OCI-LY7 (cell line): ENCODE results near the gene ANKRD52. TPM values are rescaled to one million over a fixed set of nuclear protein-coding genes. Genes with fewer than 3 reads are reported as not detected.

ENCODE experiments used
- Bru-seq: library from RNA; stranded (reverse); fragments of 400-500 nt; gene quantifications from one replicate; lab custom pipeline; 2021; lab: Mats Ljungman, UMichigan
- BruChase-seq, 2 experiments: library from RNA; stranded (reverse); fragments of 400-500 nt; gene quantifications; one replicate each; lab custom pipeline; 2021; lab: Mats Ljungman, UMichigan
- BruUV-seq: library from RNA; stranded (reverse); fragments of 400-500 nt; replicated peaks from 2 replicates; lab custom pipeline; 2021; lab: Mats Ljungman, UMichigan
- CTCF ChIA-PET: fragments of 300-600 bp; sonication (Branson Sonifier 250); formaldehyde crosslinking; loops from one replicate; lab custom pipeline; 2022; ENCODE audit warnings: antibody characterized with exemption; ENCODE audit not compliant: unreplicated experiment; lab: Charles Lee
- POLR2A ChIA-PET: fragments of 300-600 bp; sonication (Branson Sonifier 250); formaldehyde crosslinking; loops from one replicate; lab custom pipeline; 2022; ENCODE audit warnings: antibody characterized with exemption; lab: Charles Lee
- DNase-seq: peaks from one replicate; pipeline ENCODE4 v3.0.0-alpha.2; 2015; ENCODE audit warnings: low spot score
- H2AFZ ChIP-seq: fragments of 200-600 bp; sonication (generic), shearing (Covaris generic); 2 replicates; pipeline ENCODE4 v1.6.1; 2014; ENCODE audit warnings: mild to moderate bottlenecking, antibody characterized with exemption, low read length, moderate library complexity
- H3K27ac ChIP-seq: fragments of 200-600 bp; sonication (generic); 2 replicates; pipeline ENCODE4 v1.5.1; 2014; ENCODE audit warnings: mixed run types, low read depth, mild to moderate bottlenecking, moderate library complexity, low read length, inconsistent platforms; ENCODE audit not compliant: poor library complexity, severe bottlenecking
- H3K36me3 ChIP-seq: fragments of 200-600 bp; sonication (generic); 2 replicates; pipeline ENCODE4 v1.6.1; 2014; ENCODE audit warnings: mild to moderate bottlenecking, antibody characterized with exemption, low read length, moderate library complexity, mixed read lengths; ENCODE audit not compliant: insufficient read depth
- H3K4me1 ChIP-seq: fragments of 200-600 bp; sonication (generic); 2 replicates; pipeline ENCODE4 v1.5.1; 2014; ENCODE audit warnings: mild to moderate bottlenecking, low read length; ENCODE audit not compliant: insufficient read depth, poor library complexity, severe bottlenecking
- H3K4me2 ChIP-seq: fragments of 200-600 bp; sonication (generic); 2 replicates; pipeline ENCODE4 v1.6.1; 2014; ENCODE audit warnings: mild to moderate bottlenecking, low read length
- H3K4me3 ChIP-seq: fragments of 200-600 bp; sonication (generic); 2 replicates; pipeline ENCODE4 v1.5.1; 2014; ENCODE audit warnings: mild to moderate bottlenecking, low read depth, low read length; ENCODE audit not compliant: poor library complexity, severe bottlenecking
- H3K79me2 ChIP-seq: fragments of 200-600 bp; sonication (generic); 2 replicates; pipeline ENCODE4 v1.6.1; 2016; ENCODE audit warnings: low read depth, mild to moderate bottlenecking, low read length, moderate library complexity, mixed read lengths; ENCODE audit not compliant: insufficient read depth
- H3K9me2 ChIP-seq: fragments of 200-600 bp; sonication (generic); 2 replicates; pipeline ENCODE4 v1.6.1; 2016; ENCODE audit warnings: mild to moderate bottlenecking, low read length, mixed read lengths; ENCODE audit not compliant: insufficient read depth
- H3K9me3 ChIP-seq: fragments of 200-600 bp; sonication (generic); 2 replicates; pipeline ENCODE4 v1.6.1; 2014; ENCODE audit warnings: mild to moderate bottlenecking, mixed run types, low read length, mixed read lengths
- H4K20me1 ChIP-seq: fragments of 200-600 bp; sonication (generic); 2 replicates; pipeline ENCODE4 v1.6.1; 2014; ENCODE audit warnings: mild to moderate bottlenecking, antibody characterized with exemption, low read length, moderate library complexity, mixed read lengths; ENCODE audit not compliant: insufficient read depth
- EZH2phosphoT487 ChIP-seq: fragments of 200-600 bp; sonication (generic); IDR thresholded peaks from 2 replicates; pipeline ENCODE4 v1.6.1; 2018; ENCODE audit warnings: low read depth, borderline replicate concordance, mild to moderate bottlenecking, mixed run types, antibody characterized with exemption, low read length, moderate library complexity, mixed read lengths
- intact Hi-C: fragments of 100-400 bp; cut with micrococcal nuclease; formaldehyde crosslinking; loops from one replicate; pipeline ENCODE4 v1.10.0; 2022; ENCODE audit not compliant: unreplicated experiment
- long read RNA-seq: library from polyadenylated mRNA; stranded (forward); transcript quantifications from one replicate; pipeline ENCODE4 v2.0.0, GENCODE V29; 2022
- total RNA-seq, 2 experiments: library from RNA; depleted of rRNA in 1 of 2; stranded (reverse); fragments of >200 nt in 1 of 2; shearing (Covaris generic) in 1 of 2; gene quantifications; 2 replicates each; pipeline ENCODE4 v1.2.3, GENCODE V29; 2014 to 2022
- TF ChIP-seq, protein P1 (sequence below): fragments of 200-600 bp; sonication (generic); conservative IDR thresholded peaks from 2 replicates; pipeline ENCODE4 v1.5.1; 2014; ENCODE audit warnings: mild to moderate bottlenecking, antibody characterized with exemption, low read length, moderate library complexity, mixed read lengths

ANKRD52 gene
- total RNA-seq (2014; rRNA removed; shearing (Covaris generic)) (7.0 and 11.7 TPM in 2 replicates), total RNA-seq (2022) (35.0 and 35.6 TPM in 2 replicates), Bru-seq, nascent RNA (percentile 69 among the genes with signal in this experiment), BruChase-seq, experiment 1, labeled RNA remaining after a 6-hour chase (percentile 89 among the genes with signal in this experiment), BruChase-seq, experiment 2, labeled RNA remaining after a 2-hour chase (percentile 93 among the genes with signal in this experiment)
- long read RNA-seq, partial matches to known transcripts: 0 of 5 reads
- long read RNA-seq, other reads (novel, unspliced or antisense): 5 of 5 reads

DNA sequence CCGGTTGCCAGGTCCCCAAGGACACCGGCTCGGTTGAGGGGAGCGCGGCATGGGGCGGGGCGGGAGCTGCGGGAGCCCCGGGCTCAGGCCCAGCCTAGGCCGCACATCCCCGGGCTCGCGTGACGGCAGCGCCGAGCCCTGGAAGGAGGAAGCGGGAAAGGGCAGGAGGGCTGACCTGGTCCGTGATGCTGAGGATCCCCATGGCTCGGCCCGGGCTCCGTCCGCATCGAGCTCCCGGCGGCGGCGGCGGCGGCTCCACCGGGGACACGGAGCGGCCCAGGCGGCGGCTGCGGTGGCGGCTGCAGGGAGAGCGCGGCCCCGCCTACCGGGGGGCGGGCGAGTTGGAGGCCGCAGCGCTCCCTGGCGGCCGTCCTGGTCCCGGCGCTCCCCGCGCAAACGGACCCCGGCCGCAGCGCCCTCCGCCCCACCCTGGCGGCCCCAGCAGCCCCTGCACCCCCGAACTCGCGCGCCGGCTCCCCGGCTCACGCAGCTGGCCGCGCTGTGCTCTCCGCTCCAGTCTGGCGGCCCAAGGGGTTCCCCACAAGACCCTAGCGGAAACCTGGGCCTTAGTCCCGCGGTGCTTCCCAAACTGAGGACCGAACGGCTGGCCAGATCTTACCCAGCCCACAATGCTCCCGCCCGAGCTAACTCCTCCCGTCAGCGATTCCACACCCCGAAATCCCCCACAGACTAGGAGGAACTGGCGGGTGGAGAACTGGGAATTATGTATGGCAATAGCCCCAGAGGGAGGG lies at the start of gene ANKRD52:
ANKRD52 (minus strand) TSS at position 317 of the 752 bp plus-strand sequence; CDS start at position 202, 115 bp downstream.
- ChIA-PET CTCF (interaction anchor here (0.8 kb wide), 1 partner anchor 59 kb away, joined by 4 read pairs; no protein-coding TSS in a partner anchor), POLR2A (interaction anchor here (1.0 kb wide), 1 partner anchor 37 kb away, joined by 5 read pairs; no protein-coding TSS in a partner anchor)
- peak within 1 kb of the TSS; percentile 90 for H2AFZ ChIP-seq
- peaks cover 17% of the 10 kb centered on the region for H3K4me1 ChIP-seq
- no peaks in the 10 kb centered on the region for H3K9me3 ChIP-seq
- H3K9me2 ChIP-seq: no peaks in the 10 kb centered on the region
- H3K79me2 ChIP-seq: peaks cover 17% of the 10 kb centered on the region; the same call in 1 of the 2 replicates
- intact Hi-C loops: loop anchor here (1.0 kb wide), 2 partner anchors 65 to 139 kb away; no protein-coding TSS in a partner anchor
- peaks cover 38% of the 10 kb centered on the region for H3K36me3 ChIP-seq
- H4K20me1 ChIP-seq: 0 out of 2 replicates have a peak, but pooled peaks cover 5% of the 10 kb centered on the region
- TF ChIP-seq EZH2phosphoT487: no peak
- TF ChIP-seq, protein P1, sequence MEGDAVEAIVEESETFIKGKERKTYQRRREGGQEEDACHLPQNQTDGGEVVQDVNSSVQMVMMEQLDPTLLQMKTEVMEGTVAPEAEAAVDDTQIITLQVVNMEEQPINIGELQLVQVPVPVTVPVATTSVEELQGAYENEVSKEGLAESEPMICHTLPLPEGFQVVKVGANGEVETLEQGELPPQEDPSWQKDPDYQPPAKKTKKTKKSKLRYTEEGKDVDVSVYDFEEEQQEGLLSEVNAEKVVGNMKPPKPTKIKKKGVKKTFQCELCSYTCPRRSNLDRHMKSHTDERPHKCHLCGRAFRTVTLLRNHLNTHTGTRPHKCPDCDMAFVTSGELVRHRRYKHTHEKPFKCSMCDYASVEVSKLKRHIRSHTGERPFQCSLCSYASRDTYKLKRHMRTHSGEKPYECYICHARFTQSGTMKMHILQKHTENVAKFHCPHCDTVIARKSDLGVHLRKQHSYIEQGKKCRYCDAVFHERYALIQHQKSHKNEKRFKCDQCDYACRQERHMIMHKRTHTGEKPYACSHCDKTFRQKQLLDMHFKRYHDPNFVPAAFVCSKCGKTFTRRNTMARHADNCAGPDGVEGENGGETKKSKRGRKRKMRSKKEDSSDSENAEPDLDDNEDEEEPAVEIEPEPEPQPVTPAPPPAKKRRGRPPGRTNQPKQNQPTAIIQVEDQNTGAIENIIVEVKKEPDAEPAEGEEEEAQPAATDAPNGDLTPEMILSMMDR: peak; percentile 73
- H3K4me2 ChIP-seq: peak within 1 kb of the TSS; percentile 94
- H3K4me3 ChIP-seq: peak within 1 kb of the TSS; percentile 93
- peak; percentile 87 for DNase-seq
- BruUV-seq: no TSS peak
- peak within 1 kb of the TSS; percentile 34 for H3K27ac ChIP-seq

DNA sequence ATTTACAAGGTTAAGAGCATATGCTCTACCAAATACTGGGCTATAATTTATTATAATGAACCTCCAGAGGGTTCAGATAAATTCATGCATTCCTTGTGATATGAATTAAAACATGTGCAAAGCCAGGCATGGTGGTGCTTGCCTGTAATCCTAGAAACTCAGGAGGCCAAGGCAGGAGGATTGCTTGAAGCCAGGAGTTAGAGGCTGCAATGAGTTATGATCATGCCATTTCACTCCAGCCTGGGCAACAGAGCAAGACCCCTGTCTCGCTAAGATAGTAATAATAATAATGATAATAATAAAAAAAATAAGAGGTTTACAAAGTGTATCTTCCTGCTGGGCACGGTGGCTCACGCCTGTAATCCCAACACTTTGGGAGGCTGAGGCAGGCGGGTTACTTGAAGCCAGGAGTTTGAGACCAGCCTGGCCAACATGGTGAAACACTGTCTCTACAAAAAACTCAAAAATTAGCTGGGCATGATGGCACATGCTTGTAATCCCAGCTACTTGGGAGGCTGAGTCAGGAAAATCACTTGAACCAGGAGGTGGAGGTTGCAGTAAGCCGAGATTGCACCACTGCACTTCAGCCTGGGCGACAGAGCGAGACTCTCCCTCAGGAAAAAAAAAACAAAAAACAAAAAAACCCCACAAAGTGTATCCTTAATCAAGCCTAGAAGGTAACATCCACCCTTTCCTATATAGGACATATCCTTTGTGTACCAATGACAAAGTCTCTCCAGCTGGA lies 49.2 kb upstream of the ANKRD52 start:
- Histone ChIP-seq H3K79me2 (no peaks in the 10 kb centered on the region), H3K4me3 (no peak overlapping the region), H4K20me1 (no peaks in the 10 kb centered on the region), H3K4me1 (peaks cover 10% of the 10 kb centered on the region), H2AFZ (no peak overlapping the region), H3K4me2 (no peak overlapping the region), H3K9me2 (no peaks in the 10 kb centered on the region), H3K27ac (no peak overlapping the region), H3K9me3 (no peaks in the 10 kb centered on the region), H3K36me3 (peaks cover 63% of the 10 kb centered on the region)
- no peak for DNase-seq
- TF ChIP-seq EZH2phosphoT487: no peak
- TF ChIP-seq, protein P1: no peak
- BruUV-seq: no TSS peak
- CTCF ChIA-PET: no interaction called here
- POLR2A ChIA-PET: interaction anchor here (1.0 to 1.1 kb wide), 2 partner anchors 10 to 153 kb away, joined by 3 read pairs; no protein-coding TSS in a partner anchor
- intact Hi-C loops: no loop called here
